Measurements from ENCODE around the gene EFTUD2. TPM values are rescaled to one million over a fixed set of nuclear protein-coding genes. Genes with fewer than 3 reads are reported as not detected.

The EFTUD2 gene
- total RNA-seq, 2 experiments from 2014 or later, result 73.5 to 148 TPM

DNA sequence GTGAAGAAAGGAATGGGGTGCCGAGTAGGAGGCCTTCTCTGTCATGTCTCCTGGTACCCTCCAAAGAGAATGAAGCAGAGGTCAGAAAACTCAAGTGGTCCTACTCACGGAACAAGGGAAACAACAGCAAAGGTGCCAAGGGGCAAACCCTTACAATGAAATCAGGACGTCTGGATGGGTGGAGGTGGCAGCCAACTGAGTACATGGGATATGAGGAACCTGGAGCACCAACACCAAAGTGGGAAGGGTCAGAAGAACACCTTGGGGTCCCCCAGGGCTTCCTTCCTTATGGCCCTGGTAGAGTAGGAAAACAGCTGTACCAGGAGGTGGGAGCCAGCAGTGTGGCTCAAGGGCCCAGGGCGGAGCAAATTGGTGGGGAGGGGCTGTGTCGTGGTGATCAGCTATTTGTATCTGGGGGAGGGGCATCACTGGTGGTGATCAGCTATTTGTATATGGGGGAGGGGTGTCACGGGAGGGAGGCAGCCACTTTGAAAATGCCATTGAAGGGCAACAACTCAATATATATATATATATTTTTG, 50.9 kb downstream of the EFTUD2 start:
- no peak overlapping the region for H2AFZ ChIP-seq (ENCODE audit: low read length)
- no TSS peak for BruUV-seq (replicated peaks)
- intact Hi-C loops (cut with micrococcal nuclease; ENCODE audit: unreplicated experiment), result no loop called here
- no peak overlapping the region for H3K27ac ChIP-seq (ENCODE audit: low read depth, low read length, poor library complexity, severe bottlenecking)
- peaks cover 49% of the 10 kb centered on the region for H3K36me3 ChIP-seq (ENCODE audit: insufficient read depth, low read length)
- no peak overlapping the region for H3K4me3 ChIP-seq (ENCODE audit: low read depth, low read length, poor library complexity, severe bottlenecking)
- H3K9me2 ChIP-seq (ENCODE audit: insufficient read depth, low read length), result no peaks in the 10 kb centered on the region
- TF ChIP-seq EZH2phosphoT487 (IDR thresholded peaks at IDR 0.05; ENCODE audit: borderline replicate concordance, low read depth, low read length), result no peak
- TF ChIP-seq, protein P1, sequence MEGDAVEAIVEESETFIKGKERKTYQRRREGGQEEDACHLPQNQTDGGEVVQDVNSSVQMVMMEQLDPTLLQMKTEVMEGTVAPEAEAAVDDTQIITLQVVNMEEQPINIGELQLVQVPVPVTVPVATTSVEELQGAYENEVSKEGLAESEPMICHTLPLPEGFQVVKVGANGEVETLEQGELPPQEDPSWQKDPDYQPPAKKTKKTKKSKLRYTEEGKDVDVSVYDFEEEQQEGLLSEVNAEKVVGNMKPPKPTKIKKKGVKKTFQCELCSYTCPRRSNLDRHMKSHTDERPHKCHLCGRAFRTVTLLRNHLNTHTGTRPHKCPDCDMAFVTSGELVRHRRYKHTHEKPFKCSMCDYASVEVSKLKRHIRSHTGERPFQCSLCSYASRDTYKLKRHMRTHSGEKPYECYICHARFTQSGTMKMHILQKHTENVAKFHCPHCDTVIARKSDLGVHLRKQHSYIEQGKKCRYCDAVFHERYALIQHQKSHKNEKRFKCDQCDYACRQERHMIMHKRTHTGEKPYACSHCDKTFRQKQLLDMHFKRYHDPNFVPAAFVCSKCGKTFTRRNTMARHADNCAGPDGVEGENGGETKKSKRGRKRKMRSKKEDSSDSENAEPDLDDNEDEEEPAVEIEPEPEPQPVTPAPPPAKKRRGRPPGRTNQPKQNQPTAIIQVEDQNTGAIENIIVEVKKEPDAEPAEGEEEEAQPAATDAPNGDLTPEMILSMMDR (conservative IDR thresholded peaks at IDR 0.05; ENCODE audit: low read length), result no peak
- no peaks in the 10 kb centered on the region for H3K9me3 ChIP-seq (ENCODE audit: low read length)
- H3K4me1 ChIP-seq (ENCODE audit: insufficient read depth, low read length, poor library complexity, severe bottlenecking), result no peaks in the 10 kb centered on the region
- H3K4me2 ChIP-seq (ENCODE audit: low read length), result no peak overlapping the region
- no peaks in the 10 kb centered on the region for H4K20me1 ChIP-seq (ENCODE audit: insufficient read depth, low read length)
- no peaks in the 10 kb centered on the region for H3K79me2 ChIP-seq (ENCODE audit: insufficient read depth, low read depth, low read length)
- DNase-seq (ENCODE audit: low spot score), result no peak
- CTCF ChIA-PET (ENCODE audit: unreplicated experiment), result no interaction called here
- POLR2A ChIA-PET, result no interaction called here

DNA sequence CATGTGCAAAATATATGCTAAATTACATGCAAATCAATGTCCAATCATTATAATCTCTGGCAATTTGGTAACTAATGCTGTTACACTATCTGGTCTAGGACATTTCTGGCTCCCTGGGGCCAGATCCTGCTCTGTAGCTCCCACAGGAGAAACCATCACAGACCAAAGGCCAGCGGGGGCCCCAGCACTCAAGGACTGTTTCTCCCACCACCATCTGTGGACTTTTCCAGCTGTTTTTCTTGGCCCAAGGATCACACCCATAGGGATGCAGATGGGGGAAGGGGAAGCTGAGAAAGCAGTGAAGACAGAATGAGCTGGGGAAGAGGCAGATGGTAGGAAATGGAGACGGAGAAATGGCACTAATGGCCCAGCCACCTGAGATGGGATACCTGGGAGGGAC, 51.7 kb downstream of the EFTUD2 start, which contains the start of gene HIGD1B:
TSS of gene HIGD1B (plus strand) at position 298 of the 400 bp plus-strand sequence. CDS start 270 bp downstream, outside the sequence.
- intact Hi-C loops (cut with micrococcal nuclease; ENCODE audit: unreplicated experiment), result no loop called here
- BruUV-seq (replicated peaks), result no TSS peak
- POLR2A ChIA-PET, result no interaction called here

GRCh38 chr17:44846206-44846605, 53.0 kb downstream of the EFTUD2 start:
- H3K4me2 ChIP-seq (ENCODE audit: low read length), result no peak overlapping the region
- H3K36me3 ChIP-seq (ENCODE audit: insufficient read depth, low read length), result peaks cover 29% of the 10 kb centered on the region
- ChIA-PET CTCF (ENCODE audit: unreplicated experiment) (no interaction called here), POLR2A (no interaction called here)
- TF ChIP-seq, protein P1 (conservative IDR thresholded peaks at IDR 0.05; ENCODE audit: low read length), result no peak
- no peak for TF ChIP-seq EZH2phosphoT487 (IDR thresholded peaks at IDR 0.05; ENCODE audit: borderline replicate concordance, low read depth, low read length)
- H3K4me3 ChIP-seq (ENCODE audit: low read depth, low read length, poor library complexity, severe bottlenecking), result no peak overlapping the region
- intact Hi-C loops (cut with micrococcal nuclease; ENCODE audit: unreplicated experiment), result no loop called here
- no peaks in the 10 kb centered on the region for H3K9me3 ChIP-seq (ENCODE audit: low read length)
- DNase-seq (ENCODE audit: low spot score), result no peak
- H3K9me2 ChIP-seq (ENCODE audit: insufficient read depth, low read length), result no peaks in the 10 kb centered on the region
- BruUV-seq (replicated peaks), result no TSS peak
- no peak overlapping the region for H2AFZ ChIP-seq (ENCODE audit: low read length)
- H3K79me2 ChIP-seq (ENCODE audit: insufficient read depth, low read depth, low read length), result no peaks in the 10 kb centered on the region
- no peaks in the 10 kb centered on the region for H3K4me1 ChIP-seq (ENCODE audit: insufficient read depth, low read length, poor library complexity, severe bottlenecking)
- no peaks in the 10 kb centered on the region for H4K20me1 ChIP-seq (ENCODE audit: insufficient read depth, low read length)
- H3K27ac ChIP-seq (ENCODE audit: low read depth, low read length, poor library complexity, severe bottlenecking), result no peak overlapping the region

More for the DNA sequence above, 51.7 kb downstream of the EFTUD2 start, which contains the start of gene HIGD1B:
- no peak for DNase-seq (ENCODE audit: low spot score)
- CTCF ChIA-PET (ENCODE audit: unreplicated experiment), result no interaction called here
- Histone ChIP-seq H3K9me2 (ENCODE audit: insufficient read depth, low read length) (no peaks in the 10 kb centered on the region), H3K27ac (ENCODE audit: low read depth, low read length, poor library complexity, severe bottlenecking) (no peak within 1 kb of the TSS), H3K4me2 (ENCODE audit: low read length) (no peak within 1 kb of the TSS), H3K36me3 (ENCODE audit: insufficient read depth, low read length) (peaks cover 42% of the 10 kb centered on the region), H3K4me1 (ENCODE audit: insufficient read depth, low read length, poor library complexity, severe bottlenecking) (no peaks in the 10 kb centered on the region), H2AFZ (ENCODE audit: low read length) (no peak within 1 kb of the TSS), H3K4me3 (ENCODE audit: low read depth, low read length, poor library complexity, severe bottlenecking) (no peak within 1 kb of the TSS), H3K9me3 (ENCODE audit: low read length) (no peaks in the 10 kb centered on the region), H3K79me2 (ENCODE audit: insufficient read depth, low read depth, low read length) (no peaks in the 10 kb centered on the region), H4K20me1 (ENCODE audit: insufficient read depth, low read length) (no peaks in the 10 kb centered on the region)
- TF ChIP-seq EZH2phosphoT487 (IDR thresholded peaks at IDR 0.05; ENCODE audit: borderline replicate concordance, low read depth, low read length), result no peak
- TF ChIP-seq, protein P1 (conservative IDR thresholded peaks at IDR 0.05; ENCODE audit: low read length), result no peak

Data from OCI-LY7 (cell line).